Measurements from ENCODE around the gene UPB1. TPM values are rescaled to one million over a fixed set of nuclear protein-coding genes. Genes with fewer than 3 reads are reported as not detected.
A peak's percentile ranks its signal among the peaks of the same experiment; 100 is the strongest.

The UPB1 gene
- total and polyA plus RNA-seq, 2 experiments from 2014 or later: 0.13 TPM; not detected in 1

- Mint-ChIP-seq H3K9me3 (no peaks in the 10 kb centered on the region; the same call in 2 of the 3 replicates), H3K4me1 (peaks cover 10% of the 10 kb centered on the region; the same call in 2 of the 3 replicates), H3K36me3 (ENCODE audit: low read depth) (no peaks in the 10 kb centered on the region), H3K27ac (no peak overlapping the region), H3K27me3 (ENCODE audit: insufficient read depth, low read depth, poor library complexity) (no peaks in the 10 kb centered on the region), H3K4me3 (no peak overlapping the region)
- no peak for DNase-seq (ENCODE audit: low spot score)
- no peaks in the 10 kb centered on the region for H3K27me3 ChIP-seq (ENCODE audit: insufficient read depth)
- H3K4me3 ChIP-seq: no peak overlapping the region
- TF ChIP-seq CREB1 (CRISPR knock-in tag; IDR thresholded peaks at IDR 0.05; ENCODE audit: low read depth): no peak
- TF ChIP-seq ETS1 (IDR thresholded peaks at IDR 0.05): no peak
- TF ChIP-seq EZH2 (IDR thresholded peaks at IDR 0.05; ENCODE audit: low read depth, unreplicated experiment): no peak
- TF ChIP-seq JUNB (IDR thresholded peaks at IDR 0.05; ENCODE audit: unreplicated experiment): no peak
- no peak for TF ChIP-seq NANOG (IDR thresholded peaks at IDR 0.05; ENCODE audit: borderline replicate concordance)
- TF ChIP-seq ZNF462 (CRISPR knock-in tag; IDR thresholded peaks at IDR 0.05): no peak
- no peak for TF ChIP-seq ZNF331 (CRISPR knock-in tag; IDR thresholded peaks at IDR 0.05; ENCODE audit: low read depth)
- no peak for TF ChIP-seq POLR2AphosphoS5 (IDR thresholded peaks at IDR 0.05; ENCODE audit: low read depth)
- TF ChIP-seq STAT1 (IDR thresholded peaks at IDR 0.05; ENCODE audit: unreplicated experiment): no peak
- TF ChIP-seq CTCF (conservative IDR thresholded peaks at IDR 0.05; ENCODE audit: low read depth in 2 of 2): no peak
- TF ChIP-seq ZNF114 (CRISPR knock-in tag; IDR thresholded peaks at IDR 0.05): no peak
- no peak for TF ChIP-seq REST (IDR thresholded peaks at IDR 0.05; ENCODE audit: unreplicated experiment)
- no peak for TF ChIP-seq EZH2phosphoT487 (IDR thresholded peaks at IDR 0.05; ENCODE audit: unreplicated experiment)
- H3K79me2 ChIP-seq (replicated peaks; ENCODE audit: insufficient read depth): no peaks in the 10 kb centered on the region
- 0 out of 2 replicates have a peak, but pooled peaks cover 3% of the 10 kb centered on the region for H3K4me1 ChIP-seq (ENCODE audit: insufficient read depth)
- no peaks in the 10 kb centered on the region for H3K36me3 ChIP-seq (ENCODE audit: insufficient read depth)
- no peaks in the 10 kb centered on the region for H4K20me1 ChIP-seq (replicated peaks; ENCODE audit: insufficient read depth)
- no peaks in the 10 kb centered on the region for H3F3A ChIP-seq (replicated peaks; ENCODE audit: low read depth)
- no peak overlapping the region for H3K4me2 ChIP-seq
- H2AFZ ChIP-seq: peak overlapping the region; percentile 8; the same call in 1 of the 2 replicates
- ATAC-seq: no peak
- no peaks in the 10 kb centered on the region for H3K9me2 ChIP-seq (ENCODE audit: insufficient read depth)
- no peak overlapping the region for H3K27ac ChIP-seq (ENCODE audit: low read depth)
Measured at GRCh38 chr22:24482575-24482974, 12.6 kb upstream of the UPB1 start.
